ENCODE results near the gene NUF2. TPM values are rescaled to one million over a fixed set of nuclear protein-coding genes. Genes with fewer than 3 reads are reported as not detected.
"Not testable (repeated sequence)": the region's sequence is repeated elsewhere in the genome, so short reads cannot be mapped to it uniquely, and the experiment has no call there.

NUF2 gene
- total RNA-seq, 6 donors from 2014 or later = 0.69 to 6.3 (median 1.4) TPM

DNA sequence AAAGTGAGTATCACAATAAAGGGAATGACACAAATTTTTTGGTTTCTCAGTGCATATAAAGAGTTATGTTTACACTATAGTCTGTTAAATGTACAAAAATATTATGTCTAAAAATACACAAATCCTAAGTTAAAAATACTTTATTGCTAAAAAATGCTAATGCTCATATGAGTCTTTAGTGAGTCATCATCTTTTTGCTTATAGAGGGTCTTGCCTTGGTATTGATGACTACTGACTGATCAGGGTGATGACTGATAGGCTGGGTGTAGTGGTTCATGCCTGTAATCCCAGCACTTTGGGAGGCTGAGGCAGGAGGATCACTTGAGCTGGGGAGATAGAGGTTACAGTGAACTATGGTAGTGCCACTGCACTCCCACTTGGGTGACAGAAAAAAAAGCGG, 12.9 kb upstream of the NUF2 start:
- no peak for TF ChIP-seq POLR2AphosphoS5 (IDR thresholded peaks at IDR 0.05)
- TF ChIP-seq, protein P1, sequence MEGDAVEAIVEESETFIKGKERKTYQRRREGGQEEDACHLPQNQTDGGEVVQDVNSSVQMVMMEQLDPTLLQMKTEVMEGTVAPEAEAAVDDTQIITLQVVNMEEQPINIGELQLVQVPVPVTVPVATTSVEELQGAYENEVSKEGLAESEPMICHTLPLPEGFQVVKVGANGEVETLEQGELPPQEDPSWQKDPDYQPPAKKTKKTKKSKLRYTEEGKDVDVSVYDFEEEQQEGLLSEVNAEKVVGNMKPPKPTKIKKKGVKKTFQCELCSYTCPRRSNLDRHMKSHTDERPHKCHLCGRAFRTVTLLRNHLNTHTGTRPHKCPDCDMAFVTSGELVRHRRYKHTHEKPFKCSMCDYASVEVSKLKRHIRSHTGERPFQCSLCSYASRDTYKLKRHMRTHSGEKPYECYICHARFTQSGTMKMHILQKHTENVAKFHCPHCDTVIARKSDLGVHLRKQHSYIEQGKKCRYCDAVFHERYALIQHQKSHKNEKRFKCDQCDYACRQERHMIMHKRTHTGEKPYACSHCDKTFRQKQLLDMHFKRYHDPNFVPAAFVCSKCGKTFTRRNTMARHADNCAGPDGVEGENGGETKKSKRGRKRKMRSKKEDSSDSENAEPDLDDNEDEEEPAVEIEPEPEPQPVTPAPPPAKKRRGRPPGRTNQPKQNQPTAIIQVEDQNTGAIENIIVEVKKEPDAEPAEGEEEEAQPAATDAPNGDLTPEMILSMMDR (IDR thresholded peaks at IDR 0.05) = no peak
- TF ChIP-seq POLR2A (IDR thresholded peaks at IDR 0.05) = no peak
- no peaks in the 10 kb centered on the region for H3K27me3 ChIP-seq
- no peak overlapping the region for H3K4me3 ChIP-seq
- DNase-seq = no peak
- 92 to 100% methylated on average over 1 of the region's 1 CpG for WGBS, 2 donors
- H3K36me3 ChIP-seq = peaks cover 0 to 5% (median 1%) of the 10 kb centered on the region in 4 donors
- H3K27ac ChIP-seq = no peak overlapping the region
- H3K9me3 ChIP-seq = no peaks in the 10 kb centered on the region
- no peak for ATAC-seq (ENCODE audit: low FRiP score in 2 of 2)
- H3K4me1 ChIP-seq = no peaks in the 10 kb centered on the region

DNA sequence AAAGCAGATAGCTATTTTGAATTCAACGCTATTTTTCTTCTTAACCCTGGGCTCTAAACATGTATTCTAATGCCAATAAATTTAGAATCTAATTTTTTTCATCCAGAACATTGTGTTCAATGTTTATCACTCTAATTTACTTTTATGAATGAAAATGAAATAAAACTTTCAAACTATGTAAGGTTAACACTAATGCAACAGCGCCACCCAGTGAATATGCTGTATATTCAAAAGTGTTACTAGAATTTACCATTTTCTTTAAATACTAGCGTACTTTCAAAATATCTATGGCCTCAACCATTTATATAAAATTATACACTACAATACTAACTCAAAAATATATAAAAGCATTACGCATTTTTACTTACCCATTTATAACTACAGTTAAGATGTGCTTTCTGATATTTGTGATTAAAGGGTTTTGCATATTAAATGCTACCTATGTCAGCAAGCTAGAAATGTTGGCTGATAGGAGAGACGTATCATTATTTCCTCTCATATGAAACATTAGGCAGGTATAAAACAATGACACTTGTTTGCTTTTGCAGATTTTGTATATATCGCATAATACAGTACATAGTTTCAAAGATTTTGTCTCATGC, 5.9 kb upstream of the NUF2 start:
- 60 to 66% methylated on average over 6 of the region's 6 CpGs for WGBS, 2 donors
- Histone ChIP-seq H3K36me3 (peaks cover 0 to 8% (median 2%) of the 10 kb centered on the region in 4 donors), H3K4me1 (peaks cover 2 to 6% (median 2%) of the 10 kb centered on the region in 4 donors), H3K4me3 (no peak overlapping the region), H3K27ac (no peak overlapping the region), H3K27me3 (no peaks in the 10 kb centered on the region), H3K9me3 (no peaks in the 10 kb centered on the region)
- ATAC-seq (ENCODE audit: low FRiP score in 2 of 2) (no peak), DNase-seq (no peak)
- TF ChIP-seq, protein P1 (IDR thresholded peaks at IDR 0.05) = peak in 5 of 6 experiments; percentile 25 to 63 (median 47)
- TF ChIP-seq POLR2A (IDR thresholded peaks at IDR 0.05) = no peak

DNA sequence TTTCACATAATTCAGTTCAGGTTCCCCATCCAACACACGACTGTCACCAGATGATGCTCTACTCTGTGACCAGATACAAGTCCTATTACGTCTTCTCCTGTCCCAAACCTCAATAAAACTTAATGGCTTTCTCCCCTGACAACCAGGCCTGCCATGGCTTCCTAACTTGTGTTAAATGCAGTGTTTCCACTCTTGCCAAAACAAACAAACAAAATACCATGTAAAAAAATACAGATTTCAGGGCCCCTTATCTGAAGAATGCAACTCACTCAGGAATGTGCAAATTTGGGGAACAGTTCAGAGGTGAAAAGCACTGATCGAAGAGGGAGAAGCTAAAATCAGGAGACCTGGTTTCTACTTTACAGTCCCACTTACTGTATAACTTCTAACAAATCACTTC, 863 bp upstream of the NUF2 start:
- DNase-seq (no peak), ATAC-seq (ENCODE audit: low FRiP score in 2 of 2) (no peak)
- Histone ChIP-seq H3K9me3 (no peaks in the 10 kb centered on the region), H3K36me3 (peaks cover 0 to 8% (median 2%) of the 10 kb centered on the region in 4 donors), H3K27me3 (no peaks in the 10 kb centered on the region), H3K27ac (peak overlapping the region; percentile 70 to 79 (median 76)), H3K4me3 (peak overlapping the region; percentile 45 to 70 (median 67)), H3K4me1 (peaks cover 10 to 20% (median 13%) of the 10 kb centered on the region in 4 donors)
- 33 to 48% methylated on average over 3 of the region's 3 CpGs for WGBS, 2 donors
- no peak for TF ChIP-seq EP300 (IDR thresholded peaks at IDR 0.05)
- no peak for TF ChIP-seq POLR2A (IDR thresholded peaks at IDR 0.05)
- TF ChIP-seq, protein P1 (IDR thresholded peaks at IDR 0.05) = no peak
- TF ChIP-seq POLR2AphosphoS5 (IDR thresholded peaks at IDR 0.05) = no peak

DNA sequence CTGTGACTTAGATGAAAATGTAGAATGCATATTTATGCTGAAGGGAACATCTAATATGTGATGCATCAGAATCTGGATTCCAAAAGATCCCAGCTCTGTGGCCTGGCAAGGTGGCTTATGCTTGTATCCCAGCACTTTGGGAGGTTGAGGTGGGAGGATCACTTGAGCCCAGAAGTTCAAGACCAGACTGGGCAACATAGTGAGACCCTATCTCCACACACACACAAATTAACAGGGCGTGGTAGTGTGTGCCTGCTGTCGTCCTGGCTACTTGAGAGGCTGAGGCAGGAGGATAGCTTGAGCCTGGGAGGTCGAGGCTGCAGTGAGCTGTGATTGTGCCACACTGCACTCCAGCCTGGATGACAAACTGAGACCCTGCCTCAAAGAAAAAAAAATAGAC, 1.6 kb downstream of the NUF2 start:
- WGBS, 2 donors = 91 to 95% methylated on average over 3 of the region's 3 CpGs

DNA sequence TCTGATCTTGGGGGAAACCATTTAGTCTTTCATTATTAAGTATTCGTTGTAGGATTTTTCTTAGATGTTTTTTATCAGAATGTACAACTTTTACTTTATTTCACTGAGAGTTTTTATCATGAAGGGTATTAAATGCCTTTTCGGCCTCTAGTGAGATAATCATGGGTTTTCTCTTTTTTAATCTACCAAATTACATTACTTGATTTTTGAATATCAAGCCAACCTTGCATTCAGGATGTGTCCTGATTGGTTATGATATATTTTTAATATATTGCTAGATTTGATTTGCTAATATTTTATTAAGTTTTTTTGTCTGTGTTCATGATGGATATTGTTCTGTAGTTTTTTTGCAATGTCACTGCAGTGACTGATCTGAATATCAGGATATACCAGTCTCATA, 9.4 kb downstream of the NUF2 start:
- WGBS, 2 donors = 96 to 100% methylated on average over 2 of the region's 2 CpGs
- no peaks in the 10 kb centered on the region for H3K4me1 ChIP-seq
- no peaks in the 10 kb centered on the region for H3K36me3 ChIP-seq
- TF ChIP-seq POLR2A (IDR thresholded peaks at IDR 0.05) (no peak), EP300 (IDR thresholded peaks at IDR 0.05) (no peak), POLR2AphosphoS5 (IDR thresholded peaks at IDR 0.05) (no peak)
- TF ChIP-seq, protein P1 (IDR thresholded peaks at IDR 0.05) = no peak
- DNase-seq = no peak
- no peak overlapping the region for H3K4me3 ChIP-seq
- no peaks in the 10 kb centered on the region for H3K27me3 ChIP-seq
- H3K27ac ChIP-seq = no peak overlapping the region
- no peak for ATAC-seq (ENCODE audit: low FRiP score in 2 of 2)
- H3K9me3 ChIP-seq = peaks cover 0 to 3% (median 0%) of the 10 kb centered on the region in 4 donors

More for the DNA sequence above, 1.6 kb downstream of the NUF2 start:
- H3K27ac ChIP-seq; H3K36me3 ChIP-seq; H3K27me3 ChIP-seq; ATAC-seq (ENCODE audit: low FRiP score in 2 of 2); H3K4me3 ChIP-seq; H3K9me3 ChIP-seq; DNase-seq: not testable (repeated sequence)
- H3K4me1 ChIP-seq = peaks cover 10 to 20% (median 13%) of the 10 kb centered on the region in 4 donors

All from upper lobe of left lung (tissue), 6 donors.